ENCODE data around the gene CTXND1.

DNA sequence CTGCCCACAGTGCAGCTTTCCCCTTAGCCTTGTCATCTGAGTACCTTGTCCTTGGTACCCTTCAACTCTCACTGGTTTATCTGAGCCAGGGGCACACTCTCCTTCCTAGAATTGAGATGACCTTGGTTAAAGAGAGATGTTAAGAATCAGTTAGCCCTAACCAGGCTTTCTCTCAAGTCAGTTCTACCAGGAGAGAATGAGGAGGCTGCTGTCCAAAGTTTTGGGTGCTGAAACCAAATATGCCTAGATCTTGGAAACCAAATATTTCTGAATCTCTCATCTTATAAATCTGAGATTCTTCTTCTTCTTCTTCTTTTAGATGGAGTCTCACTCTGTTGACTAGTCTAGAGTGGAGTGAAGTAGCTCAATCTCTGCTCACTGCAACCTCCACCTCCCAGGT, 12.0 kb upstream of the CTXND1 start:
- TF ChIP-seq EZH2phosphoT487 (IDR thresholded peaks at IDR 0.05; ENCODE audit: borderline replicate concordance, low read length) (no peak), EZH2 (IDR thresholded peaks at IDR 0.05; ENCODE audit: low read length, unreplicated experiment) (no peak)
- TF ChIP-seq, protein P1, sequence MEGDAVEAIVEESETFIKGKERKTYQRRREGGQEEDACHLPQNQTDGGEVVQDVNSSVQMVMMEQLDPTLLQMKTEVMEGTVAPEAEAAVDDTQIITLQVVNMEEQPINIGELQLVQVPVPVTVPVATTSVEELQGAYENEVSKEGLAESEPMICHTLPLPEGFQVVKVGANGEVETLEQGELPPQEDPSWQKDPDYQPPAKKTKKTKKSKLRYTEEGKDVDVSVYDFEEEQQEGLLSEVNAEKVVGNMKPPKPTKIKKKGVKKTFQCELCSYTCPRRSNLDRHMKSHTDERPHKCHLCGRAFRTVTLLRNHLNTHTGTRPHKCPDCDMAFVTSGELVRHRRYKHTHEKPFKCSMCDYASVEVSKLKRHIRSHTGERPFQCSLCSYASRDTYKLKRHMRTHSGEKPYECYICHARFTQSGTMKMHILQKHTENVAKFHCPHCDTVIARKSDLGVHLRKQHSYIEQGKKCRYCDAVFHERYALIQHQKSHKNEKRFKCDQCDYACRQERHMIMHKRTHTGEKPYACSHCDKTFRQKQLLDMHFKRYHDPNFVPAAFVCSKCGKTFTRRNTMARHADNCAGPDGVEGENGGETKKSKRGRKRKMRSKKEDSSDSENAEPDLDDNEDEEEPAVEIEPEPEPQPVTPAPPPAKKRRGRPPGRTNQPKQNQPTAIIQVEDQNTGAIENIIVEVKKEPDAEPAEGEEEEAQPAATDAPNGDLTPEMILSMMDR (conservative IDR thresholded peaks at IDR 0.05; ENCODE audit: low read depth, low read length), result no peak

Data from PC-3 (cell line).